Ovary (tissue), 9 donors: ENCODE data around the gene BRCA1. TPM values are rescaled to one million over a fixed set of nuclear protein-coding genes. Genes with fewer than 3 reads are reported as not detected.
"Not testable (repeated sequence)": the region's sequence is repeated elsewhere in the genome, so short reads cannot be mapped to it uniquely, and the experiment has no call there.

Experiments
- DNase-seq, 5 donors: peaks; one replicate each; pipeline ENCODE4 v3.0.0-alpha.2; 2019 to 2020
- H3K27ac ChIP-seq, 2 donors: fragments of 200-600 bp; one replicate each; pipeline versions ENCODE4 v1.5.1 to v1.8.0; 2019 to 2022
- H3K27me3 ChIP-seq: fragments of 200-600 bp; one replicate; pipeline ENCODE4 v1.8.0; 2022
- H3K36me3 ChIP-seq: fragments of 200-600 bp; sonication (generic); one replicate; pipeline ENCODE4 v1.5.1; 2019
- H3K4me1 ChIP-seq: one replicate; pipeline ENCODE4 v1.8.1; 2013; ENCODE audit warnings: mild to moderate bottlenecking, moderate library complexity; ENCODE audit not compliant: insufficient read depth
- H3K4me3 ChIP-seq: fragments of 200-600 bp; sonication (generic); one replicate; pipeline ENCODE4 v1.5.1; 2017
- H3K9me3 ChIP-seq, 2 donors: fragments of 200-600 bp in 1 of 2; sonication (generic) in 1 of 2; one replicate each; pipeline versions ENCODE4 v1.5.1 to v1.8.1; 2013 to 2019; ENCODE audit warnings: mild to moderate bottlenecking in 1 of 2, moderate library complexity in 1 of 2
- CTCF ChIP-seq, 3 donors: fragments of 450-650 bp in 2 of 3; fragments of 200-600 bp in 1 of 3; IDR thresholded peaks; one replicate each; pipeline versions ENCODE4 v1.5.1 to v1.8.0; 2016 to 2022; ENCODE audit warnings: antibody characterized with exemption in 3 of 3, mild to moderate bottlenecking in 1 of 3
- EP300 ChIP-seq: sonication (generic); formaldehyde crosslinking; IDR thresholded peaks from one replicate; pipeline ENCODE4 v1.6.1; 2017; ENCODE audit warnings: antibody characterized with exemption
- POLR2A ChIP-seq: fragments of 450-650 bp; IDR thresholded peaks from one replicate; pipeline ENCODE4 v1.6.1; 2017; ENCODE audit warnings: antibody characterized with exemption, mild to moderate bottlenecking, moderate library complexity
- WGBS, 3 donors: extraction: QIAGEN DNeasy Blood & Tissue Kit in 1 of 3; methylation state at CpG; one replicate each; pipeline versions ENCODE4 v1.1.5 to v1.1.7; 2013 to 2017; 5-methylcytosine and 5-hydroxymethylcytosine counted together
- intact Hi-C, 4 donors: fragments of 100-400 bp; cut with DNase I; formaldehyde crosslinking; loops; one replicate each; pipeline versions ENCODE4 v1.11.0 to v1.15.1; 2022 to 2023
- polyA plus RNA-seq, 2 donors: library from polyadenylated mRNA; stranded (reverse); fragments of 200-250 nt in 1 of 2; fragments of 350-450 nt in 1 of 2; fragmentation: Illumina TruSeq in 1 of 2; extraction: RNeasy Lipid Tissue Mini Kit (QIAGEN cat#74804) in 1 of 2; gene quantifications; one replicate each; pipeline ENCODE4 v1.2.3, GENCODE V29; 2013 to 2014
- total RNA-seq, 7 donors: library from RNA; depleted of rRNA in 2 of 7; stranded (reverse); fragments of >200 nt in 2 of 7; fragmentation: NEBNext Ultra II Directional in 3 of 7; extraction: Animal tissue kit (Norgen Biotek cat#: 25700) in 3 of 7; gene quantifications; one replicate each; pipeline versions ENCODE4 v1.1.0 to v1.2.4, GENCODE V29; 2016 to 2023
- donor health status: DM: no; HTN: no; CAD: no; lungs with moderate emphysema.
- donor health status: DM: no; HTN: no; CAD: no.
- donor health status: Bipolar disorder and iron deficiency.
- donor health status: DM: yes; HTN: yes; CAD: no.
- donor health status: DM: no; HTN: no; CAD: no.
- donor health status: DM: yes; HTN: yes; CAD: no.

Gene BRCA1
- total and polyA plus RNA-seq, 9 donors: 1.9 to 5.4 (median 4.8) TPM

- H3K27me3 ChIP-seq: no peaks in the 10 kb centered on the region
Observed at GRCh38 chr17:43105146-43105545, 20.0 kb downstream of the BRCA1 start.

GRCh38 chr17:43104665-43105064, 20.5 kb downstream of the BRCA1 start:
- no peaks in the 10 kb centered on the region for H3K4me1 ChIP-seq
- H3K27me3 ChIP-seq: no peaks in the 10 kb centered on the region
- H3K27ac ChIP-seq: no peak overlapping the region
- no peaks in the 10 kb centered on the region for H3K36me3 ChIP-seq
- intact Hi-C loops: no loop called here
- no peak for TF ChIP-seq POLR2A
- TF ChIP-seq CTCF (IDR thresholded peaks at IDR 0.05): no peak
- TF ChIP-seq EP300: no peak
- H3K9me3 ChIP-seq: no peaks in the 10 kb centered on the region
- DNase-seq: no peak
- WGBS, 3 donors: 86 to 89% (median 87%) methylated on average over 3 of the region's 3 CpGs
- H3K4me3 ChIP-seq: no peak overlapping the region

More at GRCh38 chr17:43105146-43105545, 20.0 kb downstream of the BRCA1 start:
- Histone ChIP-seq H3K36me3 (no peaks in the 10 kb centered on the region), H3K27ac (no peak overlapping the region), H3K9me3 (no peaks in the 10 kb centered on the region), H3K4me1 (no peaks in the 10 kb centered on the region), H3K4me3 (no peak overlapping the region)
- intact Hi-C loops: no loop called here
- TF ChIP-seq POLR2A (no peak), EP300 (no peak), CTCF (IDR thresholded peaks at IDR 0.05) (no peak)
- no peak for DNase-seq

- intact Hi-C loops: not testable (repeated sequence)
Observed at GRCh38 chr17:43095364-43095763, 29.8 kb downstream of the BRCA1 start.

GRCh38 chr17:43094129-43094835, 30.9 kb downstream of the BRCA1 start:
- Histone ChIP-seq H3K27me3 (no peaks in the 10 kb centered on the region), H3K27ac (no peak overlapping the region), H3K36me3 (no peaks in the 10 kb centered on the region), H3K4me3 (no peak overlapping the region), H3K4me1 (no peaks in the 10 kb centered on the region), H3K9me3 (no peaks in the 10 kb centered on the region)
- TF ChIP-seq POLR2A: no peak
- TF ChIP-seq CTCF (IDR thresholded peaks at IDR 0.05): no peak
- TF ChIP-seq EP300: no peak
- 87 to 92% (median 89%) methylated on average over 4 of the region's 4 CpGs for WGBS, 3 donors
- DNase-seq: no peak
- intact Hi-C loops: no loop called here

More at GRCh38 chr17:43095364-43095763, 29.8 kb downstream of the BRCA1 start:
- not testable (repeated sequence) for H3K4me1 ChIP-seq, H3K27me3 ChIP-seq, DNase-seq, H3K4me3 ChIP-seq, H3K9me3 ChIP-seq, H3K27ac ChIP-seq, H3K36me3 ChIP-seq
- 85 to 91% (median 85%) methylated on average over 5 of the region's 5 CpGs for WGBS, 3 donors

GRCh38 chr17:43092901-43093300, 32.3 kb downstream of the BRCA1 start:
- Histone ChIP-seq H3K36me3 (no peaks in the 10 kb centered on the region), H3K4me3 (no peak overlapping the region), H3K27ac (no peak overlapping the region), H3K9me3 (no peaks in the 10 kb centered on the region), H3K4me1 (no peaks in the 10 kb centered on the region), H3K27me3 (no peaks in the 10 kb centered on the region)
- intact Hi-C loops: no loop called here
- DNase-seq: no peak
- 48 to 51% (median 49%) methylated on average over 4 of the region's 4 CpGs for WGBS, 3 donors
- TF ChIP-seq CTCF (IDR thresholded peaks at IDR 0.05) (no peak), EP300 (no peak), POLR2A (no peak)
